Measurements from ENCODE around the gene SMIM7. TPM values are rescaled to one million over a fixed set of nuclear protein-coding genes. Genes with fewer than 3 reads are reported as not detected.

Gene SMIM7
- total RNA-seq, result 76.7 TPM
- long read RNA-seq, transcript SMIM7-215 (6 exons, 975 nt), result minor isoform, 7 of 77 reads
- long read RNA-seq, transcript SMIM7-214 (4 exons, 1,075 nt), result minor isoform, 5 of 77 reads
- long read RNA-seq, transcript SMIM7-208 (5 exons, 2,776 nt), result major isoform, 46 of 77 reads
- long read RNA-seq, partial matches to known transcripts, result 2 of 77 reads
- long read RNA-seq, other reads (novel, unspliced or antisense), result 9 of 77 reads

DNA sequence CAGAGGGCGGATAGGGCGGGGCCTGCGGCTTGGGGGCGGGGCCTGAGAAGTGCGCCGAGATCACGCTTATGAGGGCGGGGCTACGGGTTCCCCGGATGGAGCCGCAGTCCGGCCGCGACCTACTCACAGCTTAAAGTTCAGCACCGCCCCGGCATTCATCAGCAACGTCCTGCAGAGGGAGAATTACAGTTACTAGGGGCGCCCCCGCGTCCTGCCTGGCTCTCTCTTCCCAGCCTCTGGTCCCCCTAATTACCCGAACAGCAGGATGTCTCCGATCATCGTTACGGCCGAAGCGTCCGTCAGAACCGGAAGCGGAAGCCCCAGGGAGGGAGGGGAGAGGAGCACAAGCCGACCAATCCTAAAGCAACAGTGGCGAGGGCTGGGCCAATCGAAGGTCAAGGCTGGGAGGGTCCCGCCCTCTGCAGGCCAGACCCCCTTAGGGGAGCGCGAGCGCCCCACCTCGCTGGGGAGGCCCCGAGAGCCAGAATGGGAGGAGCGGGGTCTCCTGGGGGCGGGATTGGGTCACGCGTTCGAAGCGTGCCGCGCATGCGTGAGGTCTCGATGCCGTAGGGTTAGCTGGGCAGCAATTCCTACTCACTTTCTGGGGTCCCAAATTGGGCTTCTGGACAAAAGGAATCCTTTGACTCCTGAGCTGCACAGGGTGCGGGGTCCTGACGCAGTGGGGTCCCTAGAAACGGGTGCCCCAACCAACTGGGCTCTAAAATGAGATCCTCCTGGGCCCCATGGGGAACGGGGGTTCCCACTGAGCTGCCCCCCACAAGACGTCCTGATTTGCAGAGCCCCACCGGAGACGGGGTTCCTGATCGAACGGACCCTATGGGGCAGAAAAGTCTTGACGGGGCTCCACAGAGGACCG, at the start of gene SMIM7:
Gene SMIM7 (minus strand): TSS at position 313 of the 877 bp plus-strand sequence. CDS start 34 bp downstream, at position 279.
- peaks cover 20% of the 10 kb centered on the region for H3K4me1 ChIP-seq
- H3K4me3 ChIP-seq, result peak within 1 kb of the TSS; percentile 62
- ATAC-seq, result peak; percentile 98
- TF ChIP-seq, protein P1, sequence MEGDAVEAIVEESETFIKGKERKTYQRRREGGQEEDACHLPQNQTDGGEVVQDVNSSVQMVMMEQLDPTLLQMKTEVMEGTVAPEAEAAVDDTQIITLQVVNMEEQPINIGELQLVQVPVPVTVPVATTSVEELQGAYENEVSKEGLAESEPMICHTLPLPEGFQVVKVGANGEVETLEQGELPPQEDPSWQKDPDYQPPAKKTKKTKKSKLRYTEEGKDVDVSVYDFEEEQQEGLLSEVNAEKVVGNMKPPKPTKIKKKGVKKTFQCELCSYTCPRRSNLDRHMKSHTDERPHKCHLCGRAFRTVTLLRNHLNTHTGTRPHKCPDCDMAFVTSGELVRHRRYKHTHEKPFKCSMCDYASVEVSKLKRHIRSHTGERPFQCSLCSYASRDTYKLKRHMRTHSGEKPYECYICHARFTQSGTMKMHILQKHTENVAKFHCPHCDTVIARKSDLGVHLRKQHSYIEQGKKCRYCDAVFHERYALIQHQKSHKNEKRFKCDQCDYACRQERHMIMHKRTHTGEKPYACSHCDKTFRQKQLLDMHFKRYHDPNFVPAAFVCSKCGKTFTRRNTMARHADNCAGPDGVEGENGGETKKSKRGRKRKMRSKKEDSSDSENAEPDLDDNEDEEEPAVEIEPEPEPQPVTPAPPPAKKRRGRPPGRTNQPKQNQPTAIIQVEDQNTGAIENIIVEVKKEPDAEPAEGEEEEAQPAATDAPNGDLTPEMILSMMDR (IDR thresholded peaks at IDR 0.05), result peak; percentile 16
- H3K36me3 ChIP-seq, result peaks cover 39% of the 10 kb centered on the region
- no peaks in the 10 kb centered on the region for H3K9me3 ChIP-seq
- no peaks in the 10 kb centered on the region for H3K27me3 ChIP-seq
- intact Hi-C loops (cut with DNase I), result no loop called here
- peak; percentile 99 for DNase-seq
- H3K27ac ChIP-seq, result peak within 1 kb of the TSS; percentile 87

DNA sequence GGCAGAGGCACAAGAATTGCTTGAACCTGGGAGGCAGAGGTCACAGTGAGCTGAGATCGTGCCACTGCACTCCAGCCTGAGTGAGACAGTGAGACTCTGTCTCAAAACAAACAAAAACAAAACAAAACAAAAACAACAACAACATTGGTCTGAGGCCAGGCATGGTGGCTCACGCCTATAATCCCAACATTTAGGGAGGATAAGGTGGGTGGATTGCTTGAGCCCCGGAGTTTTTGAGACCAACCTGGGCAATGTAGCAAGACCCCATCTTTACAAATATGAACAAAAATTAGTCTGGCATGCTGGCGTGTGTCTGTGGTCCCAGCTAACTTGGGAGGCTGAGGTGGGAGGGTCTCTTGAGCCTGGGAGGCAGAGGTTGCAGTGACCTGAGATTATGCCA, 43.7 kb upstream of the SMIM7 start:
- TF ChIP-seq, protein P1 (IDR thresholded peaks at IDR 0.05), result no peak

GRCh38 chr19:16702123-16702522, 42.2 kb upstream of the SMIM7 start:
- Histone ChIP-seq H3K27ac (no peak overlapping the region), H3K9me3 (no peaks in the 10 kb centered on the region), H3K4me1 (peaks cover 10% of the 10 kb centered on the region), H3K4me3 (no peak overlapping the region), H3K27me3 (no peaks in the 10 kb centered on the region), H3K36me3 (no peaks in the 10 kb centered on the region)
- TF ChIP-seq, protein P1 (IDR thresholded peaks at IDR 0.05), result no peak
- ATAC-seq (peak; percentile 58), DNase-seq (no peak)
- intact Hi-C loops (cut with DNase I), result no loop called here

More for the DNA sequence above, 43.7 kb upstream of the SMIM7 start:
- no peaks in the 10 kb centered on the region for H3K9me3 ChIP-seq
- H3K4me3 ChIP-seq, result no peak overlapping the region
- peaks cover 10% of the 10 kb centered on the region for H3K4me1 ChIP-seq
- no peaks in the 10 kb centered on the region for H3K36me3 ChIP-seq
- DNase-seq, result no peak
- no peaks in the 10 kb centered on the region for H3K27me3 ChIP-seq
- intact Hi-C loops (cut with DNase I), result no loop called here
- no peak overlapping the region for H3K27ac ChIP-seq
- no peak for ATAC-seq

- no peak overlapping the region for H3K27ac ChIP-seq
- H3K36me3 ChIP-seq, result no peaks in the 10 kb centered on the region
- ATAC-seq, result peak; percentile 46
- H3K9me3 ChIP-seq, result no peaks in the 10 kb centered on the region
- no peak overlapping the region for H3K4me3 ChIP-seq
- intact Hi-C loops (cut with DNase I), result no loop called here
- no peak for DNase-seq
- H3K27me3 ChIP-seq, result no peaks in the 10 kb centered on the region
- H3K4me1 ChIP-seq, result peaks cover 10% of the 10 kb centered on the region
- TF ChIP-seq, protein P1 (IDR thresholded peaks at IDR 0.05), result no peak
Measured at GRCh38 chr19:16698914-16699313, 39.0 kb upstream of the SMIM7 start.

- ATAC-seq (no peak), DNase-seq (no peak)
- Histone ChIP-seq H3K27me3 (no peaks in the 10 kb centered on the region), H3K4me1 (no peaks in the 10 kb centered on the region), H3K4me3 (no peak overlapping the region), H3K27ac (no peak overlapping the region), H3K36me3 (no peaks in the 10 kb centered on the region), H3K9me3 (no peaks in the 10 kb centered on the region)
- intact Hi-C loops (cut with DNase I), result no loop called here
- TF ChIP-seq, protein P1 (IDR thresholded peaks at IDR 0.05), result no peak
Measured at GRCh38 chr19:16688084-16688483, 28.1 kb upstream of the SMIM7 start.
